Ovary (tissue), 9 donors: ENCODE results near the gene CDK16. TPM values are rescaled to one million over a fixed set of nuclear protein-coding genes. Genes with fewer than 3 reads are reported as not detected.
"Not testable (repeated sequence)": the region's sequence is repeated elsewhere in the genome, so short reads cannot be mapped to it uniquely, and the experiment has no call there.

Source experiments
- DNase-seq, 5 donors: peaks; one replicate each; pipeline ENCODE4 v3.0.0-alpha.2; 2019 to 2020
- H3K27ac ChIP-seq, 2 donors: fragments of 200-600 bp; one replicate each; pipeline versions ENCODE4 v1.5.1 to v1.8.0; 2019 to 2022
- H3K27me3 ChIP-seq: fragments of 200-600 bp; one replicate; pipeline ENCODE4 v1.8.0; 2022
- H3K36me3 ChIP-seq: fragments of 200-600 bp; sonication (generic); one replicate; pipeline ENCODE4 v1.5.1; 2019
- H3K4me1 ChIP-seq: one replicate; pipeline ENCODE4 v1.8.1; 2013; ENCODE audit warnings: mild to moderate bottlenecking, moderate library complexity; ENCODE audit not compliant: insufficient read depth
- H3K4me3 ChIP-seq: fragments of 200-600 bp; sonication (generic); one replicate; pipeline ENCODE4 v1.5.1; 2017
- H3K9me3 ChIP-seq, 2 donors: fragments of 200-600 bp in 1 of 2; sonication (generic) in 1 of 2; one replicate each; pipeline versions ENCODE4 v1.5.1 to v1.8.1; 2013 to 2019; ENCODE audit warnings: mild to moderate bottlenecking in 1 of 2, moderate library complexity in 1 of 2
- CTCF ChIP-seq, 3 donors: fragments of 450-650 bp in 2 of 3; fragments of 200-600 bp in 1 of 3; IDR thresholded peaks; one replicate each; pipeline versions ENCODE4 v1.5.1 to v1.8.0; 2016 to 2022; ENCODE audit warnings: antibody characterized with exemption in 3 of 3, mild to moderate bottlenecking in 1 of 3
- EP300 ChIP-seq: sonication (generic); formaldehyde crosslinking; IDR thresholded peaks from one replicate; pipeline ENCODE4 v1.6.1; 2017; ENCODE audit warnings: antibody characterized with exemption
- POLR2A ChIP-seq: fragments of 450-650 bp; IDR thresholded peaks from one replicate; pipeline ENCODE4 v1.6.1; 2017; ENCODE audit warnings: antibody characterized with exemption, mild to moderate bottlenecking, moderate library complexity
- WGBS, 3 donors: extraction: QIAGEN DNeasy Blood & Tissue Kit in 1 of 3; methylation state at CpG; one replicate each; pipeline versions ENCODE4 v1.1.5 to v1.1.7; 2013 to 2017; 5-methylcytosine and 5-hydroxymethylcytosine counted together
- intact Hi-C, 4 donors: fragments of 100-400 bp; cut with DNase I; formaldehyde crosslinking; loops; one replicate each; pipeline versions ENCODE4 v1.11.0 to v1.15.1; 2022 to 2023
- polyA plus RNA-seq, 2 donors: library from polyadenylated mRNA; stranded (reverse); fragments of 200-250 nt in 1 of 2; fragments of 350-450 nt in 1 of 2; fragmentation: Illumina TruSeq in 1 of 2; extraction: RNeasy Lipid Tissue Mini Kit (QIAGEN cat#74804) in 1 of 2; gene quantifications; one replicate each; pipeline ENCODE4 v1.2.3, GENCODE V29; 2013 to 2014
- total RNA-seq, 7 donors: library from RNA; depleted of rRNA in 2 of 7; stranded (reverse); fragments of >200 nt in 2 of 7; fragmentation: NEBNext Ultra II Directional in 3 of 7; extraction: Animal tissue kit (Norgen Biotek cat#: 25700) in 3 of 7; gene quantifications; one replicate each; pipeline versions ENCODE4 v1.1.0 to v1.2.4, GENCODE V29; 2016 to 2023
- donor health status: DM: no; HTN: no; CAD: no; lungs with moderate emphysema.
- donor health status: DM: no; HTN: no; CAD: no.
- donor health status: Bipolar disorder and iron deficiency.
- donor health status: DM: yes; HTN: yes; CAD: no.
- donor health status: DM: no; HTN: no; CAD: no.
- donor health status: DM: yes; HTN: yes; CAD: no.

The CDK16 gene
- total and polyA plus RNA-seq, 9 donors = 40.9 to 99.0 (median 69.8) TPM

GRCh38 chrX:47250017-47250347, 31.5 kb downstream of the CDK16 start:
- intact Hi-C loops = no loop called here
- H3K4me1 ChIP-seq = no peaks in the 10 kb centered on the region
- TF ChIP-seq POLR2A (no peak), EP300 (no peak), CTCF (IDR thresholded peaks at IDR 0.05) (no peak)
- H3K36me3 ChIP-seq = no peaks in the 10 kb centered on the region
- DNase-seq = no peak
- peaks cover 0 to 5% of the 10 kb centered on the region in 2 donors for H3K9me3 ChIP-seq
- 70 to 75% (median 74%) methylated on average over 6 of the region's 6 CpGs for WGBS, 3 donors
- no peak overlapping the region for H3K27ac ChIP-seq
- no peaks in the 10 kb centered on the region for H3K27me3 ChIP-seq
- H3K4me3 ChIP-seq = no peak overlapping the region

DNA sequence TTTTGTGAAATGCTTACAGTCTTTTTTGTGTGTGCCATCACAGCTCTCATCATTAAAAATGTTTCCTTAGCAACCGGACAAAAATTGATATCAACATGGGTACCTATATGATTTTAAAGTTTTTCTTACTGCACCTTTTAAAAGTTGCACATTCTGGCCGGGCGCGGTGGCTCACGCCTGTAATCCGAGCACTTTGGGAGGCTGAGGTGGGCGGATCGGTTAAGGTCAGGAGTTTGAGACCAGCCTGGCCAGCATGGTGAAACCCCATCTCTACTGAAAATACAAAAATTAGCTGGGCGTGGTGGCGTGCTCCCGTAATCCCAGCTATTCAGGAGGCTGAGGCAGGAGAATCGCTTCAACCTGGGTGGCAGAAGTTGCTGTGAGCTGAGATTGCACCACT, 39.1 kb downstream of the CDK16 start:
- H3K4me1 ChIP-seq, DNase-seq, H3K4me3 ChIP-seq, H3K27ac ChIP-seq, H3K36me3 ChIP-seq, H3K9me3 ChIP-seq, H3K27me3 ChIP-seq, intact Hi-C loops: not testable (repeated sequence)
- 81 to 87% (median 82%) methylated on average over 12 of the region's 12 CpGs for WGBS, 3 donors

GRCh38 chrX:47264483-47265173, 46.1 kb downstream of the CDK16 start:
- Histone ChIP-seq H3K4me1 (no peaks in the 10 kb centered on the region), H3K36me3 (no peaks in the 10 kb centered on the region), H3K27ac (no peak overlapping the region), H3K27me3 (no peaks in the 10 kb centered on the region), H3K9me3 (no peaks in the 10 kb centered on the region), H3K4me3 (no peak overlapping the region)
- no peak for DNase-seq
- intact Hi-C loops = no loop called here
- WGBS, 3 donors = 47 to 57% (median 52%) methylated on average over 7 of the region's 7 CpGs
- TF ChIP-seq CTCF (IDR thresholded peaks at IDR 0.05) (no peak), EP300 (no peak), POLR2A (no peak)

DNA sequence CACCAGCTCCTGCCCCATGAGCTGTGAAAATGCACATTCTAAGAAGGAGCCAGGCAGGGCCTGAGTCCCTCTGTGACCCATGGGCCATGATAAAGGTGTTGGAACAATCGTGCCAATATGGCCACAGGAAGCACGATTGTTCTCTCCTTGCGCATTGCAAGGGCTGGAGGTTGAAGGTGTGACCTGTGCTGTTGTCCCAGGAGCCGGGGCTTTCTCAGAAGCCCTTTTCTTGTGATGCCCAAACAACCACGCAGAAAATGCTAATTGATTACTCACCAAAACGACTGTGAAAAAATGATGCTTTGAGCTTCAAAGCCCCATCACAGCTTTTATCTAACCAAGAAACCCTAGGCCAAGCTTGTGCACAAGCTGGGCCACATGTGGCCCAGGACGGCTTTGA, 48.2 kb downstream of the CDK16 start:
- Histone ChIP-seq H3K9me3 (no peaks in the 10 kb centered on the region), H3K27me3 (no peaks in the 10 kb centered on the region), H3K4me1 (no peaks in the 10 kb centered on the region), H3K27ac (no peak overlapping the region), H3K4me3 (no peak overlapping the region), H3K36me3 (no peaks in the 10 kb centered on the region)
- 72 to 74% (median 74%) methylated on average over 7 of the region's 7 CpGs for WGBS, 3 donors
- intact Hi-C loops = no loop called here
- TF ChIP-seq POLR2A (no peak), CTCF (IDR thresholded peaks at IDR 0.05) (no peak), EP300 (no peak)
- no peak for DNase-seq

- WGBS, 3 donors = 59 to 61% (median 59%) methylated on average over 2 of the region's 2 CpGs
- no peaks in the 10 kb centered on the region for H3K36me3 ChIP-seq
- DNase-seq = no peak
- no peaks in the 10 kb centered on the region for H3K27me3 ChIP-seq
- H3K27ac ChIP-seq = no peak overlapping the region
- no peak overlapping the region for H3K4me3 ChIP-seq
- no peak for TF ChIP-seq POLR2A
- no peak for TF ChIP-seq EP300
- no peak for TF ChIP-seq CTCF (IDR thresholded peaks at IDR 0.05)
- H3K9me3 ChIP-seq = no peaks in the 10 kb centered on the region
- no peaks in the 10 kb centered on the region for H3K4me1 ChIP-seq
- intact Hi-C loops = no loop called here
Measured at GRCh38 chrX:47272013-47272408, 53.5 kb downstream of the CDK16 start.
